ENCODE results near the gene ESPL1.
A peak's percentile ranks its signal among the peaks of the same experiment; 100 is the strongest.

The ESPL1 gene

DNA sequence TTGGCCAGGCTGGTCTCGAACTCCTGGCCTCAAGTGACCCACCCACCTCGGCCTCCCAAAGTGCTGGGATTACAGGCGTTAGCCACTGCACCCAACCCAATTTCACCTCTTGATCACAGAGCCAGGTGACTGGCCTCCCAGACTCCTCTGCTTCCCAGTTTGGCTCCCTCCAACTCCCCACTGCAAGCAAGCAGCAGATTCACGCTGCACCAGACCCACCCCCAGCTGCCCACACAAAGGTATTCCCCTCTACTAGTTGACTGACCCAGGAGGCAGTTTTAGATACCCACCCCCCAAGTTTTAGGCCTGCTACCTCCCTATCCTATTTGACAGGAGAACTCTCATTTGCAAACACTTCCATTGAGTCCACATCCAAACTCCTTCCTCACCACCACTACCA is 41.3 kb upstream of the ESPL1 start:
- Histone ChIP-seq H3K4me3 (ENCODE audit: insufficient read length, low read depth) (no peak overlapping the region), H3K27me3 (ENCODE audit: insufficient read depth, insufficient read length) (peaks cover 3% of the 10 kb centered on the region), H3K9ac (ENCODE audit: insufficient read length, low read depth) (no peak overlapping the region), H3K36me3 (ENCODE audit: insufficient read depth, insufficient read length, low read length) (no peaks in the 10 kb centered on the region), H3K9me3 (ENCODE audit: insufficient read depth, low read length) (no peaks in the 10 kb centered on the region), H3K4me1 (ENCODE audit: insufficient read depth, insufficient read length) (peaks cover 26% of the 10 kb centered on the region)
- TF ChIP-seq SUZ12 (IDR thresholded peaks at IDR 0.05; ENCODE audit: extremely low read depth, insufficient read depth, insufficient read length): no peak
- DNase-seq (ENCODE audit: low read depth, low spot score): no peak

DNA sequence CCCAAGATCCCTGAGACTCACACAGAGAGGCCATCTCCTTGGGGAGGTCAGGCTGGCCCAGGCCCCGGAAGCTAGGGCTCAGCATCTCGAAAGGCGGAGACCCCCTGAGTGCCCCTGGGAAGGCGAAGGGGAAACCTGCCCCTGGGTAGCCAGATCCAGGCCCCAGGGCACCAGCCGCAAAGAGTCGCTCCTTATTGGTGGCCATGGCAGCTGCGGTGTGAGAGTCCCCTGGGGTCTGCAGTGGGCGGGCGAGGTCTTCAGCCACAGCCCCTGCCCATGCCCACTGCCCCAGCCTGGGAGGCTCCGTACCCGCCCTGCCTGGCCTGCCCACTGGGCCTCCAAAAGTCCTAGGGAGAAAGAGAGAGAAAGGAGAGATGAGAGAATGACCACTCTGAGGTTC is 40.8 kb upstream of the ESPL1 start:
- Histone ChIP-seq H3K27me3 (ENCODE audit: insufficient read depth, insufficient read length) (peaks cover 3% of the 10 kb centered on the region), H3K36me3 (ENCODE audit: insufficient read depth, insufficient read length, low read length) (no peaks in the 10 kb centered on the region), H3K9me3 (ENCODE audit: insufficient read depth, low read length) (no peaks in the 10 kb centered on the region), H3K9ac (ENCODE audit: insufficient read length, low read depth) (no peak overlapping the region), H3K4me1 (ENCODE audit: insufficient read depth, insufficient read length) (peaks cover 26% of the 10 kb centered on the region), H3K4me3 (ENCODE audit: insufficient read length, low read depth) (no peak overlapping the region)
- TF ChIP-seq SUZ12 (IDR thresholded peaks at IDR 0.05; ENCODE audit: extremely low read depth, insufficient read depth, insufficient read length) (no peak), ZNF274 (IDR thresholded peaks at IDR 0.05; ENCODE audit: low read depth, low read length) (no peak), YY1 (IDR thresholded peaks at IDR 0.05; ENCODE audit: insufficient read depth, insufficient read length) (no peak)
- DNase-seq (ENCODE audit: low read depth, low spot score): no peak

DNA sequence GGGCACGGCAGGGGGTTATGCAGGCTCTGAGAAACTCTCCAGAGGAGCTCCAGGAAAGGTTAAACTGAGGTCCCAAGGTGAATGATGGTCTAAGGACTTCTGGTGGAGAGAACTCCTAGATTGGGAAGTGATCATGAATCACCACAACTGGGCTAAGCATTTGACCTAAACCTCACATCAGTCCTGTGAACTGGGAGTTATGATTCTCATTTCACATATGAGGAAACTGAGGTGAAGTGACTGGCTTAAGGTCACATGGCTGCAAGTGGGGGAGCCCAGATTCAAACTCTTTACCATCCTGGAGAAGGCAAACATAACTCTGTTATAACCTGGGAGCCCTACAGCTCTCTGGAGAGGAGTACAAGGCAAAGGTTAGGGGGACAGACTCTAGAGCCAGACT is 40.3 kb upstream of the ESPL1 start:
- DNase-seq (ENCODE audit: low read depth, low spot score): no peak
- Histone ChIP-seq H3K4me3 (ENCODE audit: insufficient read length, low read depth) (no peak overlapping the region), H3K27me3 (ENCODE audit: insufficient read depth, insufficient read length) (peaks cover 3% of the 10 kb centered on the region), H3K4me1 (ENCODE audit: insufficient read depth, insufficient read length) (peaks cover 26% of the 10 kb centered on the region), H3K36me3 (ENCODE audit: insufficient read depth, insufficient read length, low read length) (no peaks in the 10 kb centered on the region), H3K9ac (ENCODE audit: insufficient read length, low read depth) (no peak overlapping the region), H3K9me3 (ENCODE audit: insufficient read depth, low read length) (no peaks in the 10 kb centered on the region)
- TF ChIP-seq ZNF274 (IDR thresholded peaks at IDR 0.05; ENCODE audit: low read depth, low read length) (no peak), YY1 (IDR thresholded peaks at IDR 0.05; ENCODE audit: insufficient read depth, insufficient read length) (no peak), SUZ12 (IDR thresholded peaks at IDR 0.05; ENCODE audit: extremely low read depth, insufficient read depth, insufficient read length) (no peak)

GRCh38 chr12:53229454-53229853 is 38.6 kb upstream of the ESPL1 start:
- H3K4me1 ChIP-seq (ENCODE audit: insufficient read depth, insufficient read length): peaks cover 29% of the 10 kb centered on the region

DNA sequence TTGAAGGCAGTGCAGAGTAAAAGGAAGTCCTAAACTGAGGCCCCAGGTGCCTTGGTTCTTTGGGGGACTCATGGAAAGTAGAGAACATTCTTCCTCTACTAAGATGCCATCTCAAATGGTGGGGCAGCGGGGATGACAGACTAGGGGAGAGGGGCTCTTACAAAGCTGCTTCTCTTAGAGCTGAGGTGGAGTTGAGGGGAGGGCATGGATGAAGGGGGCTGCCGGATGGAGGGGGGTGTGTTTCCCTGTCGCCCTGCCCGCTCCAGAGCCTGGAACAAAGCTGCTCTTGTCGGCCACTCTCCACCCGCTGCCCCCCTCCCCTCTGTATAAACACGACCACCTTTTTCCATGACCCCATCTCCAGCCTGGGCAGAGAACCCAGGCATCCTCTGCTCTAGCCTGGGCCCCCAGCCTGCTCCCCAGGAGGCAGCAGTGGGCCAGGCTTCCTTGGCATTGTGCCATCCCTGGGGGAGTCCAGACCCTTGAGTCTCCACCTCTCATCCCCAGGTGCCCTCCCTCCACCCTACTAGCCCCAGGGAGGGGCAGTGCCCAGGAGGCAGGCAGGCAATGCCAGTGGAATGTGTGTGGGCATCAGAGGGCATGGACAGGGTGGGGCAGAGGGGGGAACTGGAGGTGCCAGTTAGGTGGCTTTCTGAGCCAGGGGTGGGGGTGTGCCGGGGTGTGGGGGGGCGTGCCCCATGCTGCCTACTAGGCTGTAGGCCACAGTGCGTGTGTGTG is 37.8 kb upstream of the ESPL1 start:
- H3K4me1 ChIP-seq (ENCODE audit: insufficient read depth, insufficient read length): peaks cover 29% of the 10 kb centered on the region
- TF ChIP-seq SUZ12 (IDR thresholded peaks at IDR 0.05; ENCODE audit: extremely low read depth, insufficient read depth, insufficient read length): no peak
- no peak for TF ChIP-seq ZNF274 (IDR thresholded peaks at IDR 0.05; ENCODE audit: low read depth, low read length)
- TF ChIP-seq YY1 (IDR thresholded peaks at IDR 0.05; ENCODE audit: insufficient read depth, insufficient read length): no peak
- H3K4me3 ChIP-seq (ENCODE audit: insufficient read length, low read depth): no peak overlapping the region
- no peaks in the 10 kb centered on the region for H3K36me3 ChIP-seq (ENCODE audit: insufficient read depth, insufficient read length, low read length)
- DNase-seq (ENCODE audit: low read depth, low spot score): no peak
- H3K9ac ChIP-seq (ENCODE audit: insufficient read length, low read depth): no peak overlapping the region
- no peaks in the 10 kb centered on the region for H3K27me3 ChIP-seq (ENCODE audit: insufficient read depth, insufficient read length)
- no peaks in the 10 kb centered on the region for H3K9me3 ChIP-seq (ENCODE audit: insufficient read depth, low read length)

More at GRCh38 chr12:53229454-53229853, 38.6 kb upstream of the ESPL1 start:
- no peak for DNase-seq (ENCODE audit: low read depth, low spot score)
- Histone ChIP-seq H3K27me3 (ENCODE audit: insufficient read depth, insufficient read length) (no peaks in the 10 kb centered on the region), H3K9ac (ENCODE audit: insufficient read length, low read depth) (no peak overlapping the region), H3K36me3 (ENCODE audit: insufficient read depth, insufficient read length, low read length) (no peaks in the 10 kb centered on the region), H3K9me3 (ENCODE audit: insufficient read depth, low read length) (no peaks in the 10 kb centered on the region), H3K4me3 (ENCODE audit: insufficient read length, low read depth) (no peak overlapping the region)
- no peak for TF ChIP-seq YY1 (IDR thresholded peaks at IDR 0.05; ENCODE audit: insufficient read depth, insufficient read length)
- no peak for TF ChIP-seq ZNF274 (IDR thresholded peaks at IDR 0.05; ENCODE audit: low read depth, low read length)
- no peak for TF ChIP-seq SUZ12 (IDR thresholded peaks at IDR 0.05; ENCODE audit: extremely low read depth, insufficient read depth, insufficient read length)

DNA sequence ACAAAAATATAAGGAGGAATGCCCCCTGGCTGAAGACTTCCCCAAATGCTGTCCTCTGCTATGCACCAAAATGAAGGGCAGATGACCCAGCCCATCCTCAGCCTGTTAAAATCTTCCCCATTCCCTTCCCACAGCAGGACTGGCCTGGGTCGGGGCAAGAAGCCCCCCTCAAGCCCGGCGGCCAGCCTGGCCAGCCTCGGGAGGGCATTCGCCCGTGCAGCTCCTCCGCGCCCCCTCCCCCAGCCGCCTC is 36.5 kb upstream of the ESPL1 start:
- TF ChIP-seq SUZ12 (IDR thresholded peaks at IDR 0.05; ENCODE audit: extremely low read depth, insufficient read depth, insufficient read length) (no peak), YY1 (IDR thresholded peaks at IDR 0.05; ENCODE audit: insufficient read depth, insufficient read length) (no peak), ZNF274 (IDR thresholded peaks at IDR 0.05; ENCODE audit: low read depth, low read length) (no peak)
- no peaks in the 10 kb centered on the region for H3K36me3 ChIP-seq (ENCODE audit: insufficient read depth, insufficient read length, low read length)
- H3K9me3 ChIP-seq (ENCODE audit: insufficient read depth, low read length): no peaks in the 10 kb centered on the region
- H3K27me3 ChIP-seq (ENCODE audit: insufficient read depth, insufficient read length): no peaks in the 10 kb centered on the region
- peak overlapping the region; percentile 37 for H3K4me3 ChIP-seq (ENCODE audit: insufficient read length, low read depth)
- DNase-seq (ENCODE audit: low read depth, low spot score): no peak
- peak overlapping the region; percentile 46 for H3K9ac ChIP-seq (ENCODE audit: insufficient read length, low read depth)
- H3K4me1 ChIP-seq (ENCODE audit: insufficient read depth, insufficient read length): peaks cover 36% of the 10 kb centered on the region

DNA sequence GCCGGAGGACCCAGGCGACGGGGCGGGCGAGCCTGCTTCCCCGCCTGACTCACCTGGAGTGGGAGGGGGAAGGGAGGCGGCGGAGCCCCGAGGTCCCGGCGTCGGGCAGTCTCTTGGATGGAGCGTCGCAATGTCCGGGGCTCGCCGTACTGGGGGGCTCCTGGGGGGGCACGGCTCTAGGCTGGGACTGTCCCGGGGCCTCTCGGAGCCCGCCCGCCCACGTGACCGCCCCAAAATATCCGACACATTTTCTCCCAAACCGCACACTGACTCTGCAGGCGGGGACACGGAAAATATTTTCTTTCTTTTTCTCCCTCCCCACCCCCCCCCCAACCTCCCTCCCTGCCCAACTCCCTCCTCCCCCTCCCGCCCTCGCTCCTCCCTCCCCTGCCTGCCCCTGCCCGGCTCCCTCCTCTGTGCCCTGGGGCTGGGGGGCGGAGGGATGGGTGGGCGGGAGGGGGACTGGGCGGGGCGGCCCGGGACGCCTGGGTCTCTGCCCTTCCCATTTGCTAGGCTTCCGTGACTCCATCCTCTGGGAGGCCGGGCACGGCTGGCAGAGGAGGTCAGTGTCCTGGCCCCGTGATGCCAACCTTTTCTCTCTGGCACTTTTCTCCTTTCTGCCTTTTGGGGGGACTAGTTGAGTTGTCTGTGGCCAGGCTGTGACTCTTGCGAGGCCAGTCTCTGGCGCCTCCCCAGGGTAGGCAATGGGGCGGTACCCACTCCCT is 36.0 kb upstream of the ESPL1 start, which contains the start of gene RARG:
Gene RARG (minus strand): TSS at position 289 of the 725 bp plus-strand sequence. CDS start 4,664 bp downstream, outside the sequence.
- no peaks in the 10 kb centered on the region for H3K9me3 ChIP-seq (ENCODE audit: insufficient read depth, low read length)
- peak within 1 kb of the TSS; percentile 42 for H3K4me3 ChIP-seq (ENCODE audit: insufficient read length, low read depth)
- no peaks in the 10 kb centered on the region for H3K36me3 ChIP-seq (ENCODE audit: insufficient read depth, insufficient read length, low read length)
- peaks cover 36% of the 10 kb centered on the region for H3K4me1 ChIP-seq (ENCODE audit: insufficient read depth, insufficient read length)
- no peaks in the 10 kb centered on the region for H3K27me3 ChIP-seq (ENCODE audit: insufficient read depth, insufficient read length)
- TF ChIP-seq ZNF274 (IDR thresholded peaks at IDR 0.05; ENCODE audit: low read depth, low read length): no peak
- no peak for TF ChIP-seq SUZ12 (IDR thresholded peaks at IDR 0.05; ENCODE audit: extremely low read depth, insufficient read depth, insufficient read length)
- TF ChIP-seq YY1 (IDR thresholded peaks at IDR 0.05; ENCODE audit: insufficient read depth, insufficient read length): no peak
- peak within 1 kb of the TSS; percentile 46 for H3K9ac ChIP-seq (ENCODE audit: insufficient read length, low read depth)
- DNase-seq (ENCODE audit: low read depth, low spot score): no peak

Data from NT2/D1 (cell line).